ENCODE data around the gene RNASET2. TPM values are rescaled to one million over a fixed set of nuclear protein-coding genes. Genes with fewer than 3 reads are reported as not detected.

RNASET2 gene
- total RNA-seq, 1 experiment from 2014 or later, result 70.2 TPM

GRCh38 chr6:166947251-166947650 is 9.1 kb downstream of the RNASET2 start:
- CTCF ChIA-PET, result no interaction called here
- intact Hi-C loops (cut with micrococcal nuclease; ENCODE audit: unreplicated experiment), result no loop called here
- no peak for DNase-seq
- Mint-ChIP-seq H3K27me3 (ENCODE audit: unreplicated experiment) (no peaks in the 10 kb centered on the region), H3K4me1 (ENCODE audit: low read depth, unreplicated experiment) (peaks cover 19% of the 10 kb centered on the region), H3K4me3 (ENCODE audit: low read depth, unreplicated experiment) (no peak overlapping the region), H3K36me3 (ENCODE audit: insufficient read depth, unreplicated experiment) (peaks cover 33% of the 10 kb centered on the region), H3K9me3 (ENCODE audit: low read depth, unreplicated experiment) (no peaks in the 10 kb centered on the region), H3K27ac (ENCODE audit: unreplicated experiment) (no peak overlapping the region)
- TF ChIP-seq CTCF (IDR thresholded peaks at IDR 0.05; ENCODE audit: unreplicated experiment), result no peak
- BruUV-seq (replicated peaks), result no TSS peak

GRCh38 chr6:166946125-166946524 is 10.2 kb downstream of the RNASET2 start:
- Mint-ChIP-seq H3K4me1 (ENCODE audit: low read depth, unreplicated experiment) (peaks cover 14% of the 10 kb centered on the region), H3K4me3 (ENCODE audit: low read depth, unreplicated experiment) (no peak overlapping the region), H3K27me3 (ENCODE audit: unreplicated experiment) (no peaks in the 10 kb centered on the region), H3K9me3 (ENCODE audit: low read depth, unreplicated experiment) (no peaks in the 10 kb centered on the region), H3K27ac (ENCODE audit: unreplicated experiment) (no peak overlapping the region), H3K36me3 (ENCODE audit: insufficient read depth, unreplicated experiment) (peaks cover 29% of the 10 kb centered on the region)
- intact Hi-C loops (cut with micrococcal nuclease; ENCODE audit: unreplicated experiment), result no loop called here
- DNase-seq, result no peak
- BruUV-seq (replicated peaks), result no TSS peak
- TF ChIP-seq CTCF (IDR thresholded peaks at IDR 0.05; ENCODE audit: unreplicated experiment), result no peak
- CTCF ChIA-PET, result no interaction called here

- H3K27me3 Mint-ChIP-seq (ENCODE audit: unreplicated experiment), result no peaks in the 10 kb centered on the region
- H3K4me1 Mint-ChIP-seq (ENCODE audit: low read depth, unreplicated experiment), result no peaks in the 10 kb centered on the region
- no peak overlapping the region for H3K4me3 Mint-ChIP-seq (ENCODE audit: low read depth, unreplicated experiment)
- peaks cover 18% of the 10 kb centered on the region for H3K36me3 Mint-ChIP-seq (ENCODE audit: insufficient read depth, unreplicated experiment)
- intact Hi-C loops (cut with micrococcal nuclease; ENCODE audit: unreplicated experiment), result no loop called here
- CTCF ChIA-PET, result no interaction called here
- TF ChIP-seq CTCF (IDR thresholded peaks at IDR 0.05; ENCODE audit: unreplicated experiment), result no peak
- no TSS peak for BruUV-seq (replicated peaks)
- no peaks in the 10 kb centered on the region for H3K9me3 Mint-ChIP-seq (ENCODE audit: low read depth, unreplicated experiment)
- DNase-seq, result no peak
- H3K27ac Mint-ChIP-seq (ENCODE audit: unreplicated experiment), result peak overlapping the region; percentile 27
Measured at GRCh38 chr6:166944666-166945256, 11.6 kb downstream of the RNASET2 start.

DNA sequence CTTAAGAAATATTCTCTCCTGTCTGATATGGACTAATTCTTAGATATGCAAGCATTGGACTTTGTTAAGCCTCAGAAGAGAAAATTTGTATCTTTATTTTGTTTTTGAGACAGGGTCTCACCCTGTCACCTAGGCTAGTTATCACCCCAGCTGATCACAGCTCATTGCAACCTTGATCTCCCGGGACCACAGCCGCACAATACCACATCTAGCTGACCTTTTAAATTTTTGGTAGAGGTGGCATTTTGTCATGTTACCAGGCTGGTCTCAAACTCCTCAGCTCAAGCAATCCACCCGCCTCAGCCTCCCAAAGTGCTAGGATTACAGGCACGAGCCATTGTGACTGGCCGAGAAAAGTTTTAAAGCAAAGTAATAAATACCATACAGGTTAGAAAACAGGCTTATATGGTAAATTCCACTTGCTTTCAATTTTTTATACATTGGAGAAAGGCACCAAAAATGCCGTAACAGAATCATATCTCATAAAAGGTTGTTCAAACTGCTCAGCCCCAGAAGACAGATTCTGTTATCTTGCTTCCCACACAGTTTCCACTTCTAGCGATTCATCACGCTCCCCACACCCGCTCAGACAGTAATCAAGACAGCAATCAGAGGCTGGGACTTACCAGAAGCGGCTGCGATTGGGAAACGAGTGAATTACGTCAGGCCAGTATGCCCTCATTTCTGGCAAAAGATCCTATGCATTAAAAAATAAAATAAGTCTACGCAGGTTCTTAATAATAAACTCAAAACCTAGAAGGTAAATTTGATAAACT is 13.8 kb downstream of the RNASET2 start:
- CTCF ChIA-PET, result no interaction called here
- Mint-ChIP-seq H3K27me3 (ENCODE audit: unreplicated experiment) (no peaks in the 10 kb centered on the region), H3K27ac (ENCODE audit: unreplicated experiment) (no peak overlapping the region), H3K4me3 (ENCODE audit: low read depth, unreplicated experiment) (no peak overlapping the region), H3K4me1 (ENCODE audit: low read depth, unreplicated experiment) (no peaks in the 10 kb centered on the region), H3K36me3 (ENCODE audit: insufficient read depth, unreplicated experiment) (peaks cover 18% of the 10 kb centered on the region), H3K9me3 (ENCODE audit: low read depth, unreplicated experiment) (no peaks in the 10 kb centered on the region)
- BruUV-seq (replicated peaks), result no TSS peak
- no peak for TF ChIP-seq CTCF (IDR thresholded peaks at IDR 0.05; ENCODE audit: unreplicated experiment)
- intact Hi-C loops (cut with micrococcal nuclease; ENCODE audit: unreplicated experiment), result no loop called here
- DNase-seq, result no peak

Data from Calu3 (cell line).